Neutrophil (primary cell): ENCODE data around the gene FAM229B.
"Not testable (repeated sequence)": the region's sequence is repeated elsewhere in the genome, so short reads cannot be mapped to it uniquely, and the experiment has no call there.

ENCODE experiments used
- H3K27ac ChIP-seq: fragments of 200-600 bp; sonication (generic); 2 replicates; pipeline ENCODE4 v1.5.1; 2016; ENCODE audit warnings: mild to moderate bottlenecking, moderate library complexity
- H3K27me3 ChIP-seq: fragments of 200-600 bp; sonication (generic); 2 replicates; pipeline ENCODE4 v1.6.0; 2016; ENCODE audit warnings: mild to moderate bottlenecking
- H3K36me3 ChIP-seq: fragments of 200-600 bp; sonication (generic); 2 replicates; pipeline ENCODE4 v1.5.1; 2017
- H3K4me1 ChIP-seq, 2 experiments: fragments of 200-600 bp in 1 of 2; sonication (generic) in 1 of 2; 1 replicate in 1 of 2; 2 replicates in 1 of 2; pipeline versions ENCODE4 v1.5.1 to v1.6.1; 2013 to 2016; ENCODE audit warnings: low read depth in 1 of 2, low read length in 1 of 2, mild to moderate bottlenecking in 1 of 2, moderate library complexity in 1 of 2; ENCODE audit not compliant: control insufficient read depth in 1 of 2, insufficient read depth in 1 of 2
- H3K4me3 ChIP-seq, 2 experiments: fragments of 200-600 bp in 1 of 2; sonication (generic) in 1 of 2; 1 replicate in 1 of 2; 2 replicates in 1 of 2; pipeline ENCODE4 v1.5.1; 2013 to 2016; ENCODE audit warnings: low read depth in 1 of 2, low read length in 1 of 2, mild to moderate bottlenecking in 1 of 2, moderate library complexity in 1 of 2
- H3K9me3 ChIP-seq: fragments of 200-600 bp; sonication (generic); 2 replicates; pipeline ENCODE4 v1.5.1; 2016
- CTCF ChIP-seq: fragments of 200-600 bp; sonication (generic); IDR thresholded peaks from 2 replicates; pipeline ENCODE4 v1.5.1; 2016; ENCODE audit warnings: antibody characterized with exemption

The FAM229B gene

GRCh38 chr6:112049026-112049799, 38.2 kb upstream of the FAM229B start:
- H3K27ac ChIP-seq: no peak overlapping the region
- TF ChIP-seq CTCF: no peak
- no peaks in the 10 kb centered on the region for H3K9me3 ChIP-seq
- H3K4me1 ChIP-seq: no peaks in the 10 kb centered on the region
- no peak overlapping the region for H3K4me3 ChIP-seq
- H3K36me3 ChIP-seq: no peaks in the 10 kb centered on the region
- no peaks in the 10 kb centered on the region for H3K27me3 ChIP-seq

GRCh38 chr6:112049996-112050395, 37.4 kb upstream of the FAM229B start:
- Histone ChIP-seq H3K4me1 (no peaks in the 10 kb centered on the region), H3K27me3 (no peaks in the 10 kb centered on the region), H3K36me3 (no peaks in the 10 kb centered on the region), H3K9me3 (no peaks in the 10 kb centered on the region), H3K4me3 (no peak overlapping the region), H3K27ac (no peak overlapping the region)
- no peak for TF ChIP-seq CTCF

- no peak for TF ChIP-seq CTCF
- Histone ChIP-seq H3K27ac (no peak overlapping the region), H3K36me3 (no peaks in the 10 kb centered on the region), H3K27me3 (no peaks in the 10 kb centered on the region), H3K4me1 (no peaks in the 10 kb centered on the region), H3K9me3 (no peaks in the 10 kb centered on the region), H3K4me3 (no peak overlapping the region)
These were observed 37.0 kb upstream of the FAM229B start for GRCh38 chr6:112050429-112050828.

- H3K27me3 ChIP-seq, H3K4me3 ChIP-seq, H3K36me3 ChIP-seq, H3K9me3 ChIP-seq, H3K27ac ChIP-seq, H3K4me1 ChIP-seq: not testable (repeated sequence)
These were observed 36.1 kb upstream of the FAM229B start for GRCh38 chr6:112051251-112051740.

- Histone ChIP-seq H3K4me3 (no peak within 1 kb of the TSS), H3K27ac (no peak within 1 kb of the TSS), H3K4me1 (no peaks in the 10 kb centered on the region)
These were observed 33.4 kb upstream of the FAM229B start, which contains the start of gene CCN6 for GRCh38 chr6:112054001-112054400. Gene CCN6 (plus strand): TSS chr6:112054104. CDS start chr6:112054358, 254 bp downstream.

More at GRCh38 chr6:112054001-112054400, 33.4 kb upstream of the FAM229B start, which contains the start of gene CCN6:
- no peaks in the 10 kb centered on the region for H3K36me3 ChIP-seq
- no peak for TF ChIP-seq CTCF
- no peaks in the 10 kb centered on the region for H3K27me3 ChIP-seq
- H3K9me3 ChIP-seq: no peaks in the 10 kb centered on the region
